Osteocyte (in vitro differentiated cells): ENCODE results near the gene NEMP1. TPM values are rescaled to one million over a fixed set of nuclear protein-coding genes. Genes with fewer than 3 reads are reported as not detected.

ENCODE experiments used
- DNase-seq: peaks from one replicate; pipeline ENCODE4 v3.0.0; 2021; ENCODE audit warnings: mixed read lengths; ENCODE audit not compliant: unreplicated experiment; ENCODE audit errors: extremely low spot score
- H3K27ac Mint-ChIP-seq: one replicate; pipeline ENCODE4 v1.8.0; 2021; ENCODE audit warnings: mild to moderate bottlenecking, mixed read lengths; ENCODE audit not compliant: unreplicated experiment
- H3K27me3 Mint-ChIP-seq: one replicate; pipeline ENCODE4 v1.8.0; 2021; ENCODE audit warnings: mixed read lengths; ENCODE audit not compliant: unreplicated experiment
- H3K36me3 Mint-ChIP-seq: one replicate; pipeline ENCODE4 v1.8.0; 2021; ENCODE audit warnings: mixed read lengths; ENCODE audit not compliant: unreplicated experiment
- H3K4me1 Mint-ChIP-seq: one replicate; pipeline ENCODE4 v1.8.0; 2021; ENCODE audit warnings: mixed read lengths; ENCODE audit not compliant: unreplicated experiment
- H3K4me3 Mint-ChIP-seq: one replicate; pipeline ENCODE4 v1.8.0; 2021; ENCODE audit warnings: mild to moderate bottlenecking, moderate library complexity, mixed read lengths; ENCODE audit not compliant: unreplicated experiment
- H3K9me3 Mint-ChIP-seq: one replicate; pipeline ENCODE4 v1.8.0; 2021; ENCODE audit warnings: mixed read lengths; ENCODE audit not compliant: unreplicated experiment
- total RNA-seq: library from RNA; stranded (reverse); gene quantifications from 2 replicates; pipeline ENCODE4 v1.2.1, GENCODE V29; 2021
- TF ChIP-seq, protein P1 (sequence below): fragments of 200-600 bp; sonication (generic); IDR thresholded peaks from 2 replicates; pipeline ENCODE4 v1.5.0; 2021; ENCODE audit warnings: antibody characterized with exemption, mild to moderate bottlenecking, moderate library complexity

NEMP1 gene
- total RNA-seq, 1 donor from 2014 or later, result 12.1 TPM

DNA sequence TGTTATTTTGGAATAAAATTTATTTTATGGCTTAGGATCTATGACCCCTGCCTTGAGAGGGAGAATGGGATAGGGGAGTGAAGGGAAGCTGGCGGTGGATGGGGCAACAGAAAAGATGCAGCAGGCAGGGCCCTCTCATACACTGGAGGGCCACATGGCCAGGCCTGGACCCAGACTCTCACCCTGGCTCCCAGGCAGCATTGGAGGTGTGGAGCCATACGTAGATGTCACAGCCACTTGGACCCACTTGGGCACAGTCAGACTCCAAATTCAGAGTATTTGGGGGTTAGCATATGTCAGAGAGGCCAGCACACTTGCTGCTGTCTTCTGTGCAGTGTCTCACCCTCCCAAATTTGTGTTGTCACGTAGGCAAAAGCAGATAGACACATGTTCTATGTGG, 16.8 kb upstream of the NEMP1 start:
- TF ChIP-seq, protein P1, sequence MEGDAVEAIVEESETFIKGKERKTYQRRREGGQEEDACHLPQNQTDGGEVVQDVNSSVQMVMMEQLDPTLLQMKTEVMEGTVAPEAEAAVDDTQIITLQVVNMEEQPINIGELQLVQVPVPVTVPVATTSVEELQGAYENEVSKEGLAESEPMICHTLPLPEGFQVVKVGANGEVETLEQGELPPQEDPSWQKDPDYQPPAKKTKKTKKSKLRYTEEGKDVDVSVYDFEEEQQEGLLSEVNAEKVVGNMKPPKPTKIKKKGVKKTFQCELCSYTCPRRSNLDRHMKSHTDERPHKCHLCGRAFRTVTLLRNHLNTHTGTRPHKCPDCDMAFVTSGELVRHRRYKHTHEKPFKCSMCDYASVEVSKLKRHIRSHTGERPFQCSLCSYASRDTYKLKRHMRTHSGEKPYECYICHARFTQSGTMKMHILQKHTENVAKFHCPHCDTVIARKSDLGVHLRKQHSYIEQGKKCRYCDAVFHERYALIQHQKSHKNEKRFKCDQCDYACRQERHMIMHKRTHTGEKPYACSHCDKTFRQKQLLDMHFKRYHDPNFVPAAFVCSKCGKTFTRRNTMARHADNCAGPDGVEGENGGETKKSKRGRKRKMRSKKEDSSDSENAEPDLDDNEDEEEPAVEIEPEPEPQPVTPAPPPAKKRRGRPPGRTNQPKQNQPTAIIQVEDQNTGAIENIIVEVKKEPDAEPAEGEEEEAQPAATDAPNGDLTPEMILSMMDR, result no peak
- Mint-ChIP-seq H3K4me3 (no peak overlapping the region), H3K4me1 (peaks cover 41% of the 10 kb centered on the region), H3K27ac (peak overlapping the region; percentile 81), H3K9me3 (no peaks in the 10 kb centered on the region), H3K36me3 (peaks cover 38% of the 10 kb centered on the region), H3K27me3 (no peaks in the 10 kb centered on the region)
- no peak for DNase-seq

DNA sequence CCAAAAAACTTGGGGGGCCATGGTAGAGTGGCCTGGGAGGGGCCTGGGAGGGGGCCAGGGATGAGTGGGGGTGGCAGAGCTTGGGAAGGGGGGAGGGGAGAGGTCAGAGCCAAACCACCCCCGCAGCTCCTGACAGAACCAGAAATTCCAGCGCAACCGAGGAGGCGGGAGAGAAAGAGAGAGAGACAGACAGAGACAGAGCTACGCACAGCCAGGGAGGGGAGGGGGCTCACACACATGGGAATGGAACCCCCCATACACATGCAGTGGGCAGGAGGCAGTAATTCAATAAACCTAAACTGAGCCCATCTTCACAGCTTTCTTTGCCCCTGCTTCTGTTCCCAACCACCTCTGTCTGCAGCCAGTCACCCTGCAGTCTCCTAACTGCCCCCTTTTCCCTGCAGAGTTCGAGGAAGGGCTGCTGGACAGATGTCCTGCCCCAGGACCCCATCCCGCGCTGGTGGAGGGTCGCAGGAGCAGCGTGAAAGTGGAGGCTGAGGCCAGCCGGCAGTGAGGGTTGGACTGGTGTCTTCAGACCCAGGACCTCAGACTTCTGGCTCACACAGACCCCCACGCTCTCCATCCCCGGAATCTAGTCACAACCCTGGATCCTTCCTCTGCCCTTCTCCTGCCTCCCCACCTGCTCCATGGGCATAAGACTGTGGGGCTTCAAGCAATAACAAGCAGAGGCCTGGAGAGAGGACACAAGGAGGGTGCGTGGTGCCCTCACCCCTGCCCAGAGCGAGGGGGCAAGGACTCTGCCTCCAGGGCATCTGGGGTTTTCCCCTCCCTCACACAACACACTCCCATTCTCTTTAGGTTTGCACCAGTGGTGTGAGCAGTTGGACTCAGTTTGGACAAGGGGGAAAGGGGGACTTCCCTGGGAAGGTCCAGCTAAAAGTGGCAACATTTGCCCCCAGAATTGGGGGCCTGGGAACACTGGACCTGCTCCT, 15.9 kb upstream of the NEMP1 start:
- Mint-ChIP-seq H3K4me3 (no peak overlapping the region), H3K9me3 (no peaks in the 10 kb centered on the region), H3K36me3 (peaks cover 37% of the 10 kb centered on the region), H3K27me3 (no peaks in the 10 kb centered on the region), H3K27ac (peak overlapping the region; percentile 81), H3K4me1 (peaks cover 47% of the 10 kb centered on the region)
- TF ChIP-seq, protein P1, result no peak
- peak; percentile 78 for DNase-seq

DNA sequence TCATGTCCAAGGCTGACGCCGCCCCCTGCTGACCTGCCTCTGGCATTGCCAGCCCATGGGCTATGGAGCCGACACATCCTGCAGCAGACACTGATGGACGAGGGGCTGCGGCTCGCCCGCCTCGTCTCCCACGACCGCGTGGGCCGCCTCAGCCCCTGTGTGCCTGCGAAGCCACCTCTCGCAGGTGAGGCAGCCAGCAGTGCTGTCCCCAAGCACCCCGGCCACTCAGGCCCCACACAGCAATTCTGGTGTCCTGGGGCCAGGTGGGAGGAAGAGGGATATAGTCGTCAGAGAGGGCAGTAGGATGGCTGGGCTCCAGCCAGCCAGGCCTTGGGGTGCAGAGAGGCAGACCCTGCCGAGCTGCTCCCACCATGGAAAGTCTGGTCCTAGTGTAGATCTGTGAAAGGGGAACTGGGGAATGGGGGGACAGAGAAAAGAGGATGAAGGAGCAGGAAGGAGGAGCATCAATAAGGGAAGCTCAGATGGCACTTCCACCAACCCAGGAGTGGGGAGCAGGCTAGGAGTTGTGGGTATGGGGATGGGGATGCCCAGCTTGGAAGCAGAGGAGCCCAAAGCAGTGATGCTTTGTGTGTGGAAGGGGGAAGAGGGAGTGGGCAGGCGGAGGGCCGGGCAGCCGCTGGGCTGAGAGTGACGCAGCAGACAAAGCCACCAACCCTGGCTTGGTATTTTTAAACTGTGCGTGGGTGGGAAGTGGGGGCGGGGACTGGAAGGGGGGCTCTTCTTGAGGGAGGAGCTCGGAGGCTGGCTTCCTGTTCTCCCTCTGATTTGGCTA, 15.0 kb upstream of the NEMP1 start:
- H3K36me3 Mint-ChIP-seq, result peaks cover 31% of the 10 kb centered on the region
- peak overlapping the region; percentile 45 for H3K4me3 Mint-ChIP-seq
- H3K4me1 Mint-ChIP-seq, result peaks cover 47% of the 10 kb centered on the region
- no peaks in the 10 kb centered on the region for H3K27me3 Mint-ChIP-seq
- TF ChIP-seq, protein P1, result peak; percentile 62
- H3K27ac Mint-ChIP-seq, result peak overlapping the region; percentile 81
- peak; percentile 83 for DNase-seq
- no peaks in the 10 kb centered on the region for H3K9me3 Mint-ChIP-seq

DNA sequence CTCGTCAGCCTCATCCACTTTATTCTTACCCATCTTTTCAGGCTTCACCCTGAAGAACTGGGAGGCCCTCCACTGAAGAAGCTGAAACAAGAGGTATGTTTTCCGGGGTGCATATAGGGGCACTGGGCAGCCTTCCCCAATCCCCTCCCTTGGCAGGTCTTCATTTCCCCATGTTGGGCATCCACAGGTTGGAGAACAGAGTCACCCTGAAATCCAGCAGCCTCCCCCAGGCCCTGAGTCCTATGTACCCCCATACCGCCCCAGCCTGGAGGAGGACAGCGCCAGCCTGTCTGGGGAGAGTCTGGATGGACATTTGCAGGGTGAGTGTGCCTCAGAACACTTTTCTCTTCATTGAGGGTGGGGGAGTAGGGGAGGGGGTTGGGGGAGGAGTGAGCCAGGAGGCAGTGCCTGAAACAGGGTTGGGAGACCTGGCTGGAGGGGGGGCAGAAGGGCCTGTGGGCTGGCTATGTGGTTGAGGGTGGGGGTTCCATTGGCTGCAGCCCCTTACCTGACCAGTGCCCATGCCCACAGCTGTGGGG, 14.4 kb upstream of the NEMP1 start:
- Mint-ChIP-seq H3K4me1 (peaks cover 51% of the 10 kb centered on the region), H3K27ac (peak overlapping the region; percentile 71), H3K4me3 (peak overlapping the region; percentile 32), H3K36me3 (peaks cover 29% of the 10 kb centered on the region), H3K9me3 (no peaks in the 10 kb centered on the region), H3K27me3 (no peaks in the 10 kb centered on the region)
- TF ChIP-seq, protein P1, result no peak
- DNase-seq, result peak; percentile 73
